HUES6 (cell line): ENCODE measurements around the gene CASKIN2.

Experiments used
- H3K27ac ChIP-seq: 2 replicates; pipeline ENCODE4 v1.7.0; 2013; ENCODE audit warnings: low read depth, mild to moderate bottlenecking, low read length, inconsistent platforms
- H3K27me3 ChIP-seq: 2 replicates; pipeline ENCODE4 v1.6.1; 2013; ENCODE audit warnings: low read length; ENCODE audit not compliant: control insufficient read depth, insufficient read depth
- H3K36me3 ChIP-seq: 2 replicates; pipeline ENCODE4 v1.6.1; 2013; ENCODE audit warnings: low read length; ENCODE audit not compliant: control insufficient read depth, insufficient read depth
- H3K4me1 ChIP-seq: 2 replicates; pipeline ENCODE4 v1.6.1; 2013; ENCODE audit warnings: low read length; ENCODE audit not compliant: control insufficient read depth, insufficient read depth
- H3K4me3 ChIP-seq: 2 replicates; pipeline ENCODE4 v1.5.1; 2013; ENCODE audit warnings: low read depth, low read length
- H3K9ac ChIP-seq: one replicate; pipeline ENCODE4 v1.6.1; 2013; ENCODE audit warnings: mild to moderate bottlenecking, low read length
- H3K9me3 ChIP-seq: 2 replicates; pipeline ENCODE4 v1.6.1; 2013; ENCODE audit warnings: low read depth, low read length; ENCODE audit not compliant: control insufficient read depth, insufficient read depth

Gene CASKIN2

DNA sequence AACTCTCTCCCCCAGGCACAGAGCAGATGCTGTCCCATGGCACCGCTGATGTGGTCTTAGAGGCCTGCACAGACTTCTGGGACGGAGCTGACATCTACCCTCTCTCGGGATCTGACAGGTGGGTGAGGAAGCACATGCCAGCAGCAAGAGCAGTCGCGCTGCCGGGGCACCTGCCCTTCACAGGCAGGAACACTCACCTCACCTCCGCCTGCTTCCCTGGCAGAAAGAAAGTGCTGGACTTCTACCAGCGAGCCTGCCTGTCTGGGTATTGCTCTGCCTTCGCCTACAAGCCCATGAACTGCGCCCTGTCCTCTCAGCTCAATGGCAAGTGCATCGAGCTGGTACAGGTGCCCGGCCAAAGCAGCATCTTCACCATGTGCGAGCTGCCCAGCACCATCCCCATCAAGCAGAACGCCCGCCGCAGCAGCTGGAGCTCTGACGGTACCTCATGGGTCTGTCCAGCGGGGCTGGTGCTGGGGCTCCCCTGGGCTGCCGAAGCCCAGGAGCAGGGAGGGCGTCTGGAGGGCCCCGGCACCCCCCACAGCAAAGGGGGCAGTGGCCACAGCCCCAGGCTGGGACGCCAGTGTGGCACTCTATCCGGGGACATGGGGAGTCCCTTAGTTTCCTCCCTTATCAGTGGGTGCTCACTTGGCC, 21.7 kb downstream of the CASKIN2 start:
- peaks cover 64% of the 10 kb centered on the region for H3K36me3 ChIP-seq
- H3K9ac ChIP-seq, result no peak overlapping the region
- H3K9me3 ChIP-seq, result no peaks in the 10 kb centered on the region
- H3K27ac ChIP-seq, result no peak overlapping the region
- H3K4me1 ChIP-seq, result no peaks in the 10 kb centered on the region
- no peak overlapping the region for H3K4me3 ChIP-seq
- no peaks in the 10 kb centered on the region for H3K27me3 ChIP-seq

DNA sequence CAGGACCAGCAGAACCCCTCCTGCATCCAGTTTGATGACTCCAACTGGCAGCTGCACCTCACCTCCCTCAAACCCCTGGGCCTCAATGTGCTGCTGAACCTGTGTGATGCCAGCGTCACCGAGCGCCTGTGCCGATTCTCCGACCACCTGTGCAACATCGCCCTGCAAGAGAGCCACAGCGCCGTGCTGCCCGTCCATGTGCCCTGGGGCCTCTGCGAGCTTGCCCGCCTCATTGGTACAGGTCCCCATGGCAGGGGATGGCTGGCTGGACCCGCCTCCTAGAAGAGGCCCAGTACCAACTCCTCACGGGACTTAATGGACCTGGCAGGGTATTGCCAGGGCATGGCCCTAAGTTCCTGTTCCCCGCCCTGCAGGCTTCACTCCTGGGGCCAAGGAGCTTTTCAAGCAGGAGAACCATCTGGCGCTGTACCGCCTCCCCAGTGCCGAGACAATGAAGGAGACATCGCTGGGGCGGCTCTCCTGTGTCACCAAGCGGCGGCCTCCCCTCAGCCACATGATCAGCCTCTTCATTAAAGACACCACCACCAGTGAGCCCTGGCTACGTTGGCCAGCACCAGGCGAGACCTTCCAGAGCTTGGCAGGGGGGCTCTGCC, 22.7 kb downstream of the CASKIN2 start:
- Histone ChIP-seq H3K36me3 (peaks cover 55% of the 10 kb centered on the region), H3K9me3 (no peaks in the 10 kb centered on the region), H3K4me1 (0 out of 2 replicates have a peak, but pooled peaks cover 2% of the 10 kb centered on the region), H3K27ac (no peak overlapping the region), H3K9ac (no peak overlapping the region), H3K27me3 (no peaks in the 10 kb centered on the region), H3K4me3 (no peak overlapping the region)

DNA sequence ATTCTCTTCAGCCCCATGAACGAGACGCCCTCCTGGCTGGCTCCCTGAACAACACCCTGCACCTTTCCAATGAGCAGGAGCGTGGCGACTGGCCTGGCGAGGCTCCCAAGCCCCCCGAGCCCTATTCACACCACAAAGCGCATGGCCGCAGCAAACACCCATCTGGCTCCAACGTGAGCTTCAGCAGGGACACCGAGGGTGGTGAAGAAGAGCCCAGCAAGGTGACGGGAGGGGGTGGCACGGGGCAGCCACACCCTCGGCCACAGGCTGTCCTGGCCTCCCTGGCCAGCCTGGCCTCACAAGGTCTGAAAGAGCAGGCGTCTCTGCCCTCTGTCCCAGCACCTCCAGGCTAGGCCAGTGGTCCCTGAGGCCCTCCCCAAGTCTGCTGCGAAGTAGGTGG, 23.7 kb downstream of the CASKIN2 start:
- H3K36me3 ChIP-seq, result peaks cover 48% of the 10 kb centered on the region
- H3K9me3 ChIP-seq, result no peaks in the 10 kb centered on the region
- no peak overlapping the region for H3K4me3 ChIP-seq
- no peak overlapping the region for H3K27ac ChIP-seq
- H3K9ac ChIP-seq, result no peak overlapping the region
- no peaks in the 10 kb centered on the region for H3K27me3 ChIP-seq
- H3K4me1 ChIP-seq, result 0 out of 2 replicates have a peak, but pooled peaks cover 2% of the 10 kb centered on the region

DNA sequence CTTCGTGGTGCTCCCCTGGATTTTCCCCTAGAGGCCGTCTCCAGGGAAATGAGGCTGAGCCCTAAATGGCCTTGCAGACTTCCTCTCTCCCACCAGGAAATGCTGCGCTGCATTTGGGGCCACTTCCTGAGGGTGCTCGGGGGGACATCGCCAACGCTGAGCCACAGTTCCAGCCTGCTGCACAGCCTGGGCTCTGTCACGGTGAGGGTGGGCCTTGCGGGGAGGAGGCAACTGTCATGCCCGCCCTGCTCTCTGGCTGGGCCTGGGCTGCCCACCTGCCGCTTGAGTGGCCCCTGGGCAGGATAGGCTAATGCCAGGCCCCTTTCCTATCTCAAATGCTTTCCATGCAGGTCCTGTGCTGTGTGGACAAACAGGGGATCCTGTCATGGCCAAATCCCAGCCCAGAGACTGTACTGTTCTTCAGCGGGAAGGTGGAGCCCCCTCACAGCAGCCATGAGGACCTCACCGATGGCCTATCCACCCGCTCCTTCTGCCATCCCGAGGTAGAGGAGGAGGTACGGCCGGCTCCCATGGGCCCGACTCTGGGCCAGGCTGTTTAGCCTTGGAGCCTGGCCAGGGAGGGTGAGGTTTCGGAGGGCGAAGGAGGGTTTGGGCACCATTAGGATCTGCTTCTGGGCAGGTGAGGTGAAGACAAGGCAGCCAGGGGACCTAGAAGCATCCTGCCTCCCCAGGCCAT, 24.2 kb downstream of the CASKIN2 start:
- 0 out of 2 replicates have a peak, but pooled peaks cover 2% of the 10 kb centered on the region for H3K4me1 ChIP-seq
- peaks cover 45% of the 10 kb centered on the region for H3K36me3 ChIP-seq
- H3K27me3 ChIP-seq, result no peaks in the 10 kb centered on the region
- H3K27ac ChIP-seq, result no peak overlapping the region
- no peak overlapping the region for H3K4me3 ChIP-seq
- no peaks in the 10 kb centered on the region for H3K9me3 ChIP-seq
- no peak overlapping the region for H3K9ac ChIP-seq

DNA sequence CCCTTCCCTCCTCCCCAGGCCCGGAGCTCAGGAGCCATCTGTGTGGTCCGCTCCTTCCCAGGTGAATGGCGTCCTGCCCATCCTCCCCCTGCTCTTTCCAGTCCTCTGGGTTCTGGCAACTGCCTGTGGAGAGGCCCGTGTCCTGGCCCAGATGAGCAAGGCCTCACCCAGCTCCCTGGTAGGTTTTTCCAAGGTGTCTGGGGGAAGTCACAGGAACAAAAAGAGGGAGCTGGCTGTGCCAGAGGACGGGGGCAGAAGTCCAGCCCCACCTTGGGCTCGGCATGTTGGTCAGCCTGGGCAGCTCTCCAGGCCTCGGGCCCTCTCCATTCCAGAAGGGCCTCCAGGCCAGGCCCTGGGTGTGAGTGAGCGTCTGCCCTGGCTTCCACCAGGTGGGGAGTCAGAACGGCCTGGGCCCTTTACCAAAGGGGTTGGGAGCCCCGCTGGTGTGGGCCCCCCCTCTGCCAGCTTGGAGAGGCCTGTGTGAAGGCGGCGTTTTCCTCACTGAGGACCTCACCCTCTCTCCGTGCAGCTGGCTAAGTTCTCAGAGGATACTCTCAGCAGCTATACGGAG, 25.1 kb downstream of the CASKIN2 start:
- no peaks in the 10 kb centered on the region for H3K9me3 ChIP-seq
- peaks cover 36% of the 10 kb centered on the region for H3K36me3 ChIP-seq

DNA sequence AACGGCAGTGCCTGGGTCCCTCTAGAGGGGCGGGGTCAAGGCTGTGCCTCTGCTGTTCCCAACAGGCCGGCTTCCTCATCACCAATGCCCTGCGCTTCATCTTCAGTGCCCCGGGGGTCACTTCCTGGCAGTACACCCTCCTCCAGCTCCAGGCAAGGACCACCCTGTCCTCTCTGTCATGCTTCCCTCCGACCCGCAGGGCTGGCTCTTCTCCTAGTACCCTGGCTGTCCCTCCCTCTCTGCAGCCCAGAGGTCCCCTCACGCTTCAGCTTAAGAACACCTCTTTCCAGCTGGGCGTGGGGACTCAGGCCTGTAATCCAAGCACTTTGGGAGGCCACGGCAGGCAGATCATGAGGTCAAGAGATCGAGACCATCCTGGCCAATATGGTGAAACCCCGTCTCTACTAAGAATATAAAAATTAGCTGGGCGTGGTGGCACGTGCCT, 25.8 kb downstream of the CASKIN2 start:
- 0 out of 2 replicates have a peak, but pooled peaks cover 2% of the 10 kb centered on the region for H3K4me1 ChIP-seq
- no peak overlapping the region for H3K4me3 ChIP-seq
- no peak overlapping the region for H3K27ac ChIP-seq
- no peak overlapping the region for H3K9ac ChIP-seq
- H3K27me3 ChIP-seq, result no peaks in the 10 kb centered on the region
- H3K36me3 ChIP-seq, result peaks cover 32% of the 10 kb centered on the region
- no peaks in the 10 kb centered on the region for H3K9me3 ChIP-seq

More for the DNA sequence above, 25.1 kb downstream of the CASKIN2 start:
- no peak overlapping the region for H3K27ac ChIP-seq
- no peak overlapping the region for H3K9ac ChIP-seq
- 0 out of 2 replicates have a peak, but pooled peaks cover 2% of the 10 kb centered on the region for H3K4me1 ChIP-seq
- no peaks in the 10 kb centered on the region for H3K27me3 ChIP-seq
- no peak overlapping the region for H3K4me3 ChIP-seq

DNA sequence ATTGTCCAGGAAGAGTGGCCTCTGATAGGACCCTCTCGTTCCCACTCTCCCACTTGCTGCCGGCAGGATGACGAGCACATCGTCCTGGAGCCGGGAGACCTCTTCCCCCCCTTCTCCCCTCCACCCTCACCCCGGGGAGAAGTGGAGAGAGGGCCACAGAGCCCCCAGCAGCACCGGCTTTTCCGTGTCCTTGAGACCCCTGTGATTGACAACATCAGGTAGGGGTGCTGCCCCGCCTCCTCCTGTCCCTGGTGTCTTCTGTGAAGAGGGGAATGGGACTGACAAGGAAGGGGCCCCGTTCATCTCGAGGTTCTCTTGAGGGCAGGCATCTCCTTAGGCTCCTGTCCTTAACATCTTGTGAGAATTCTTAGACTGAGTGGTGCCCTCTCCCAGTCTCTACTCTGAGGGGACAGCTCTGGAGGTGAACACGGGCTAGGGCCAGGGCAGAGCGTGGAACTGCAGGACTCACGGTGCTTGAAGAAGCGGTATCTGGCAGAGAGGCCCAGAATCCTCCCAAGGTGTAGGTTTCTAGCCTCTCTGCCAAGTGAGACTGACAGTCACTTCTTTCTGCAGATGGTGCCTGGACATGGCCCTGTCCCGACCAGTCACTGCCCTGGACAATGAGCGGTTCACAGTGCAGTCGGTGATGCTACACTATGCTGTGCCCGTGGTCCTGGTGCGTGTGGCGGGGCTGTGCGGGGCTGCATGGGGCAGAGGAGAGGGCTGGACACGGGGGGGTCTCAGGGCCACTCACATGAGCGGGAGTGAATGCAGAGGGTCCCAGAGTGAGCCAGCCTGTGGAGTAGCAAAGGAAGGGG, 26.4 kb downstream of the CASKIN2 start:
- Histone ChIP-seq H3K27me3 (no peaks in the 10 kb centered on the region), H3K9ac (no peak overlapping the region), H3K9me3 (no peaks in the 10 kb centered on the region), H3K4me3 (no peak overlapping the region), H3K4me1 (0 out of 2 replicates have a peak, but pooled peaks cover 2% of the 10 kb centered on the region), H3K27ac (no peak overlapping the region), H3K36me3 (peaks cover 25% of the 10 kb centered on the region)

DNA sequence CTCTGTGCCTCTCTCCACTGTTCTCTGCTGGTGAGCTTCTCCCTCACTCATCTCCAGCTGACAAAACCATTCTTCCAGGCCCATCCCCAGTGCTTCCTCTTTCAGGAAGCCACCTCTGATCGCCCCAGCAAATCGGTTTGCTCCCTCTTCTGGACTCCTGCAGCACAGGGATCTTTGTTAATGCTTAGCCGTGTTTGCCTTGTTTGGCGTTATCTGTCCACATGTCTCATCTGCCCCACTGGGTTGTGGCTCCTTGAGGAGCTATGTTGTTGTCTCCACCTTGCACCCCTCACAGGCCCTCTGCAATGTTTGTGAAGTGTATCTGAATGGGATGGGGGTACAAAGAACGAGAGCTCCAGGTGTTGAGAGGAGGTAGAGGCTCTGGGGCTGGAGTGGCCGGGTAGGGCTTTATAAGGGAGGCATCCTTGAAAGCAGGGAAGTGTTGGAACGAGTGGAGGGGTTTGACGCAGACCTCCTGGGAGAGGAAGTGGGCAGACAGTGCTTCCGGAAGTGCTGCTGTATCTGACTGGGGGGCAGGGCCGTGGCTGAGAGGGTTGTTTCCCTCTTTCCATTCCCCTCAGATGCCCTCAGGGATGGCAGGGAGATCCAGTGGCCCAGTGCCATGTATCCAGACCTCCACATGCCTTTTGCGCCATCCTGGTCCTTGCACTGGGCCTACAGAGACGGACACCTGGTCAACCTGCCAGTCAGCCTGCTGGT, 27.8 kb downstream of the CASKIN2 start:
- no peak overlapping the region for H3K4me3 ChIP-seq
- H3K27me3 ChIP-seq, result no peaks in the 10 kb centered on the region
- H3K4me1 ChIP-seq, result 0 out of 2 replicates have a peak, but pooled peaks cover 2% of the 10 kb centered on the region
- no peak overlapping the region for H3K9ac ChIP-seq
- H3K9me3 ChIP-seq, result no peaks in the 10 kb centered on the region
- H3K36me3 ChIP-seq, result peaks cover 12% of the 10 kb centered on the region
- H3K27ac ChIP-seq, result no peak overlapping the region

DNA sequence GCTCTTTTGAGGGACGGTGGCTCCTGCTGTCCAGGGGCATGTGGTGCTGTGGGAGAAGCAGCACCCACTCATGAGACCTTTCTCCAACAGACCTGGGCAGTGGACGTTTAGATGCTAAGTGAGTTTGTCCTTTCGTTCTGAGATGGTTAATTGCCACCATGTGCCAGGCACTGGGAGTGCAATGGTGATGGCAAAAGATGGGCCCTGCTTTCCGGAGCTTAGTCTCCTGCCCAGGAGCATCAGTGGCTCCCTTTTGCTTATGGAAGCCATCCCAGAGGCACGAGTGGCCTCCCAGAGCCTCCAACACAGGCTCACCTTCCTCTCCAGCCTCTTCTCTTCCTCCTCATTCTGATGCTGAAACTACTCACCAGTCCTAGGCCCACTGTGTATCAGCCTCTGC, 28.4 kb downstream of the CASKIN2 start:
- Histone ChIP-seq H3K27ac (no peak overlapping the region), H3K36me3 (peaks cover 9% of the 10 kb centered on the region), H3K4me3 (no peak overlapping the region), H3K9me3 (no peaks in the 10 kb centered on the region), H3K4me1 (0 out of 2 replicates have a peak, but pooled peaks cover 2% of the 10 kb centered on the region), H3K9ac (no peak overlapping the region), H3K27me3 (no peaks in the 10 kb centered on the region)

DNA sequence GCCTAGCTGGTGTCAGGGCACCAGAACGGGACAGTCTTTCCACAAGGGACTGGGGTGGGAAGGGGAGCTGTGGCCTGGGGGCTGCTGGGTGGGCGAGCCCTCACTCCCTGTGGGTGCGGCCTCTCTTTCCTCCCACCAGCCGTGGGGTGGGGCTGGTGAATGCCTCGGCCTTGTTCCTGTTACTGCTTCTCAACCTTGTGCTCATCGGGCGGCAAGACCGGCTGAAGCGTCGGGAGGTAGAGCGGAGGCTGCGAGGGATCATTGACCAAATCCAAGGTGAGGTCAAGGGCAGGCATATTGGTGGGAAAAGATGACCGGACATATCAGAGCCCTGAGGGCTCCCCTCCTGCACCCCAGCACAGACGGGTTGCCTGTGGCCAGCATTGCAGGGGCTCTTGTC, 29.2 kb downstream of the CASKIN2 start:
- Histone ChIP-seq H3K36me3 (peaks cover 3% of the 10 kb centered on the region; the same call in 1 of the 2 replicates), H3K9me3 (no peaks in the 10 kb centered on the region), H3K27me3 (no peaks in the 10 kb centered on the region), H3K9ac (no peak overlapping the region), H3K27ac (no peak overlapping the region), H3K4me3 (no peak overlapping the region), H3K4me1 (peaks cover 4% of the 10 kb centered on the region; the same call in 1 of the 2 replicates)
